Endothelial cell of umbilical vein (primary cell): Measurements from ENCODE around the gene PPFIA1. TPM values are rescaled to one million over a fixed set of nuclear protein-coding genes. Genes with fewer than 3 reads are reported as not detected.

Source experiments
- BruUV-seq: library from RNA; stranded (reverse); fragments of 400-500 nt; replicated peaks from 2 replicates; lab custom pipeline; 2021; lab: Mats Ljungman, UMichigan
- CTCF ChIA-PET: fragments of 300-600, 350-600 bp; sonication (Branson Sonifier 250); formaldehyde crosslinking; loops from one replicate; lab custom pipeline; 2021; ENCODE audit warnings: antibody characterized with exemption, inconsistent platforms; lab: Charles Lee
- POLR2A ChIA-PET: fragments of 300-600, 350-600 bp; sonication (Branson Sonifier 250); formaldehyde crosslinking; loops from one replicate; lab custom pipeline; 2021; ENCODE audit warnings: antibody characterized with exemption, inconsistent platforms; lab: Charles Lee
- DNase-seq: peaks from one replicate; pipeline ENCODE4 v3.0.0-alpha.2; 2011; ENCODE audit warnings: low read depth, low spot score
- FAIRE-seq: peaks from 2 replicates; lab custom pipeline; 2011; peaks lifted over from hg19 to GRCh38; lab: Jason Lieb, UNC
- H2AFZ ChIP-seq: 2 replicates; pipeline ENCODE4 v1.6.0; 2012; ENCODE audit warnings: low read depth, low read length, control low read depth, inconsistent platforms
- H3K27ac ChIP-seq: 2 replicates; pipeline ENCODE4 v1.5.1; 2011; ENCODE audit warnings: low read depth, mild to moderate bottlenecking, control low read depth, low read length, moderate library complexity; ENCODE audit not compliant: insufficient read depth
- H3K27me3 ChIP-seq, 2 experiments: 2 replicates each; pipeline versions ENCODE4 v1.6.0 to v1.6.1; 2011; ENCODE audit warnings: low read length in 2 of 2, mixed read lengths in 1 of 2; ENCODE audit not compliant: control insufficient read depth in 2 of 2, insufficient read depth in 2 of 2
- H3K36me3 ChIP-seq, 2 experiments: 2 replicates in 1 of 2; 3 replicates in 1 of 2; pipeline ENCODE4 v1.5.1; 2011; ENCODE audit warnings: low read length in 2 of 2, mild to moderate bottlenecking in 1 of 2, moderate library complexity in 1 of 2; ENCODE audit not compliant: control insufficient read depth in 2 of 2, insufficient read depth in 2 of 2; ENCODE audit errors: extremely low read depth in 1 of 2
- H3K4me1 ChIP-seq: 3 replicates; pipeline ENCODE4 v1.5.1; 2011; ENCODE audit warnings: mild to moderate bottlenecking, low read length; ENCODE audit not compliant: control insufficient read depth, insufficient read depth; ENCODE audit errors: extremely low read depth
- H3K4me2 ChIP-seq: 2 replicates; pipeline ENCODE4 v1.6.1; 2011; ENCODE audit warnings: low read length, control low read depth, mixed read lengths; ENCODE audit not compliant: insufficient read depth
- H3K4me3 ChIP-seq, 3 experiments: fragments of 200-600 bp in 1 of 3; sonication (generic), shearing (Covaris generic) in 1 of 3; replicated peaks in 1 of 3; 2 replicates each; pipeline ENCODE4 v1.5.1; 2011 to 2016; ENCODE audit warnings: control low read depth in 3 of 3, low read length in 3 of 3, mild to moderate bottlenecking in 2 of 3, inconsistent platforms in 1 of 3, low read depth in 1 of 3, moderate library complexity in 1 of 3; ENCODE audit not compliant: insufficient read depth in 1 of 3
- H3K79me2 ChIP-seq: 2 replicates; pipeline ENCODE4 v1.6.0; 2012; ENCODE audit warnings: low read length, inconsistent platforms; ENCODE audit not compliant: control insufficient read depth, insufficient read depth
- H3K9ac ChIP-seq: replicated peaks from 2 replicates; pipeline ENCODE3; 2011; ENCODE audit warnings: low read length, control low read depth; ENCODE audit not compliant: insufficient read depth; ENCODE audit errors: extremely low read depth
- H3K9me1 ChIP-seq: replicated peaks from 3 replicates; pipeline ENCODE4 v1.6.0; 2011; ENCODE audit warnings: mild to moderate bottlenecking, low read length; ENCODE audit not compliant: control insufficient read depth, insufficient read depth; ENCODE audit errors: extremely low read depth
- H3K9me3 ChIP-seq: replicated peaks from 2 replicates; pipeline ENCODE4 v1.5.1; 2012; ENCODE audit warnings: low read length, inconsistent platforms; ENCODE audit not compliant: control insufficient read depth, insufficient read depth
- H4K20me1 ChIP-seq: replicated peaks from 2 replicates; pipeline ENCODE3; 2011; ENCODE audit warnings: mild to moderate bottlenecking, low read length; ENCODE audit not compliant: control insufficient read depth, insufficient read depth; ENCODE audit errors: extremely low read depth
- EZH2 ChIP-seq: IDR thresholded peaks from 2 replicates; pipeline ENCODE4 v1.6.1; 2012; ENCODE audit warnings: borderline replicate concordance, low read depth, mild to moderate bottlenecking, moderate library complexity, low read length, inconsistent platforms; ENCODE audit not compliant: severe bottlenecking
- FOS ChIP-seq: IDR thresholded peaks from 2 replicates; pipeline ENCODE4 v1.6.1; 2011; ENCODE audit warnings: mild to moderate bottlenecking, low read length, moderate library complexity, borderline replicate concordance; ENCODE audit not compliant: insufficient read depth
- GATA2 ChIP-seq: IDR thresholded peaks from 2 replicates; pipeline ENCODE4 v1.7.0; 2011; ENCODE audit warnings: low read depth, mild to moderate bottlenecking, moderate library complexity, mixed read lengths, low read length; ENCODE audit not compliant: insufficient read length, insufficient read depth
- JUN ChIP-seq: IDR thresholded peaks from 2 replicates; pipeline ENCODE4 v1.6.1; 2011; ENCODE audit warnings: borderline replicate concordance, low read depth; ENCODE audit not compliant: insufficient read length, insufficient read depth
- POLR2A ChIP-seq: IDR thresholded peaks from 2 replicates; pipeline ENCODE4 v1.6.1; 2012; ENCODE audit warnings: low read depth, mild to moderate bottlenecking, control low read depth, low read length
- POLR2AphosphoS5 ChIP-seq: IDR thresholded peaks from 2 replicates; pipeline ENCODE4 v1.6.1; 2012; ENCODE audit warnings: low read depth, mild to moderate bottlenecking, control low read depth, low read length, moderate library complexity; ENCODE audit not compliant: insufficient read depth
- dilution Hi-C: fragments of 300-500 bp; cut with MboI; formaldehyde crosslinking; loops from one replicate; pipeline ENCODE4 v1.15.0; 2019; ENCODE audit warnings: low sequenced_read_pairs; ENCODE audit not compliant: extremely low pct_ligation_motif_present
- intact Hi-C: fragments of 100-400 bp; cut with micrococcal nuclease; formaldehyde crosslinking; loops from one replicate; pipeline ENCODE4 v1.10.0; 2022
- polyA plus RNA-seq, 4 experiments: library from polyadenylated mRNA; depleted of rRNA in 3 of 4; stranded (reverse) in 3 of 4; unstranded in 1 of 4; fragments of >200 nt; gene quantifications; 2 replicates each; pipeline versions ENCODE4 v1.2.1 to v1.2.3, GENCODE V29; 2011 to 2012; ENCODE audit warnings: missing spikeins in 1 of 4
- total RNA-seq: library from RNA; stranded (reverse); gene quantifications from 2 replicates; pipeline ENCODE4 v1.2.3, GENCODE V29; 2021
- TF ChIP-seq, protein P1 (sequence below): IDR thresholded peaks from 2 replicates; pipeline ENCODE4 v1.6.1; 2011; ENCODE audit not compliant: insufficient read depth, insufficient read length
- TF ChIP-seq, protein P2 (sequence below), 2 donors: IDR thresholded peaks; 1 replicate in 1 of 2; 2 replicates in 1 of 2; pipeline ENCODE4 v1.5.1; 2011; ENCODE audit warnings: low read length in 2 of 2, mild to moderate bottlenecking in 2 of 2, moderate library complexity in 2 of 2, control low read depth in 1 of 2, inconsistent platforms in 1 of 2, low read depth in 1 of 2; ENCODE audit not compliant: insufficient read depth in 1 of 2; ENCODE audit errors: extremely low read depth in 1 of 2

Gene PPFIA1
- total and polyA plus RNA-seq, 2 donors (not counting 3 experiments of a cell fraction or from before 2014, with no cell fraction given) = 44.3 to 60.9 TPM

- CTCF ChIA-PET = interaction anchor here (0.5 to 1.2 kb wide), 2 partner anchors 45 to 245 kb away, joined by 3 read pairs; no protein-coding TSS in a partner anchor
- peaks cover 32% of the 10 kb centered on the region for H3K79me2 ChIP-seq
- H3K4me1 ChIP-seq = peaks cover 7% of the 10 kb centered on the region
- H3K27me3 ChIP-seq = no peaks in the 10 kb centered on the region
- no peak overlapping the region for H3K4me3 ChIP-seq
- intact Hi-C loops (no loop called here), dilution Hi-C loops (no loop called here)
- no peaks in the 10 kb centered on the region for H3K9me3 ChIP-seq
- no peak overlapping the region for H3K9ac ChIP-seq
- FAIRE-seq (no peak), DNase-seq (no peak)
- no peak overlapping the region for H3K27ac ChIP-seq
- no peaks in the 10 kb centered on the region for H4K20me1 ChIP-seq
- POLR2A ChIA-PET = no interaction called here
- no peaks in the 10 kb centered on the region for H3K36me3 ChIP-seq
- H3K9me1 ChIP-seq = no peaks in the 10 kb centered on the region
- no TSS peak for BruUV-seq
- no peak overlapping the region for H2AFZ ChIP-seq
- TF ChIP-seq EZH2 = no peak
- no peak for TF ChIP-seq POLR2A
- no peak for TF ChIP-seq GATA2
- no peak for TF ChIP-seq JUN
- TF ChIP-seq POLR2AphosphoS5 = no peak
- TF ChIP-seq FOS = no peak
- TF ChIP-seq, protein P1, sequence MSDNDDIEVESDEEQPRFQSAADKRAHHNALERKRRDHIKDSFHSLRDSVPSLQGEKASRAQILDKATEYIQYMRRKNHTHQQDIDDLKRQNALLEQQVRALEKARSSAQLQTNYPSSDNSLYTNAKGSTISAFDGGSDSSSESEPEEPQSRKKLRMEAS = no peak
- TF ChIP-seq, protein P2, sequence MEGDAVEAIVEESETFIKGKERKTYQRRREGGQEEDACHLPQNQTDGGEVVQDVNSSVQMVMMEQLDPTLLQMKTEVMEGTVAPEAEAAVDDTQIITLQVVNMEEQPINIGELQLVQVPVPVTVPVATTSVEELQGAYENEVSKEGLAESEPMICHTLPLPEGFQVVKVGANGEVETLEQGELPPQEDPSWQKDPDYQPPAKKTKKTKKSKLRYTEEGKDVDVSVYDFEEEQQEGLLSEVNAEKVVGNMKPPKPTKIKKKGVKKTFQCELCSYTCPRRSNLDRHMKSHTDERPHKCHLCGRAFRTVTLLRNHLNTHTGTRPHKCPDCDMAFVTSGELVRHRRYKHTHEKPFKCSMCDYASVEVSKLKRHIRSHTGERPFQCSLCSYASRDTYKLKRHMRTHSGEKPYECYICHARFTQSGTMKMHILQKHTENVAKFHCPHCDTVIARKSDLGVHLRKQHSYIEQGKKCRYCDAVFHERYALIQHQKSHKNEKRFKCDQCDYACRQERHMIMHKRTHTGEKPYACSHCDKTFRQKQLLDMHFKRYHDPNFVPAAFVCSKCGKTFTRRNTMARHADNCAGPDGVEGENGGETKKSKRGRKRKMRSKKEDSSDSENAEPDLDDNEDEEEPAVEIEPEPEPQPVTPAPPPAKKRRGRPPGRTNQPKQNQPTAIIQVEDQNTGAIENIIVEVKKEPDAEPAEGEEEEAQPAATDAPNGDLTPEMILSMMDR (IDR thresholded peaks at IDR 0.05; ENCODE audit: extremely low read depth in 1 of 2, insufficient read depth in 1 of 2, low read depth in 1 of 2, low read length in 2 of 2) = no peak
- no peak overlapping the region for H3K4me2 ChIP-seq
Observed at GRCh38 chr11:70312401-70313357, 42.2 kb downstream of the PPFIA1 start.
